Neural cell (in vitro differentiated cells): ENCODE data around the gene CPNE6. TPM values are rescaled to one million over a fixed set of nuclear protein-coding genes. Genes with fewer than 3 reads are reported as not detected.

ENCODE experiments used
- H2AFZ ChIP-seq: fragments of 200-600, 300-800 bp; sonication (generic), shearing (Covaris generic); 2 replicates; pipeline ENCODE4 v1.6.0; 2014; ENCODE audit warnings: low read depth, mild to moderate bottlenecking, antibody characterized with exemption, low read length, moderate library complexity
- H3F3A ChIP-seq: fragments of 200-600 bp; shearing (Covaris generic); 2 replicates; pipeline ENCODE4 v1.6.1; 2016; ENCODE audit warnings: mild to moderate bottlenecking, moderate library complexity, mixed read lengths, antibody characterized with exemption, low read length; ENCODE audit not compliant: insufficient read depth, poor library complexity, severe bottlenecking
- H3K27ac ChIP-seq: fragments of 200-600, 300-800 bp; sonication (generic), shearing (Covaris generic); 2 replicates; pipeline ENCODE4 v1.5.1; 2014; ENCODE audit warnings: mild to moderate bottlenecking, low read length, moderate library complexity
- H3K27me3 ChIP-seq: fragments of 300-800, 200-600 bp; sonication (generic), shearing (Covaris generic); 2 replicates; pipeline ENCODE4 v1.6.0; 2014; ENCODE audit warnings: mild to moderate bottlenecking, low read depth, low read length, moderate library complexity; ENCODE audit not compliant: insufficient read depth
- H3K36me3 ChIP-seq: fragments of 300-800, 200-600 bp; sonication (generic), shearing (Covaris generic); 2 replicates; pipeline ENCODE4 v1.5.1; 2014; ENCODE audit warnings: mild to moderate bottlenecking, antibody characterized with exemption, low read length, moderate library complexity; ENCODE audit not compliant: insufficient read depth
- H3K4me2 ChIP-seq: fragments of 300-800, 200-600 bp; sonication (generic), shearing (Covaris generic); 2 replicates; pipeline ENCODE4 v1.6.0; 2014; ENCODE audit warnings: mild to moderate bottlenecking, low read length
- H3K4me3 ChIP-seq: fragments of 300-800, 200-600 bp; sonication (generic), shearing (Covaris generic); 2 replicates; pipeline ENCODE4 v1.5.1; 2014; ENCODE audit warnings: mild to moderate bottlenecking, low read length, moderate library complexity
- H3K79me2 ChIP-seq: fragments of 200-600 bp; shearing (Covaris generic); replicated peaks from 2 replicates; pipeline ENCODE4 v1.6.0; 2014; ENCODE audit warnings: mild to moderate bottlenecking, low read length, moderate library complexity; ENCODE audit not compliant: insufficient read depth
- H3K9ac ChIP-seq: fragments of 300-800, 200-600 bp; sonication (generic), shearing (Covaris generic); 2 replicates; pipeline ENCODE4 v1.6.1; 2016; ENCODE audit warnings: mild to moderate bottlenecking, low read length, mixed read lengths
- H3K9me2 ChIP-seq: fragments of 200-600 bp; shearing (Covaris generic); 2 replicates; pipeline ENCODE4 v1.6.1; 2016; ENCODE audit warnings: mild to moderate bottlenecking, low read length, mixed read lengths; ENCODE audit not compliant: insufficient read depth
- H3K9me3 ChIP-seq: fragments of 200-600, 300-800 bp; sonication (generic), shearing (Covaris generic); 2 replicates; pipeline ENCODE4 v1.6.1; 2016; ENCODE audit warnings: mild to moderate bottlenecking, mixed run types, low read length, moderate library complexity, mixed read lengths
- H4K20me1 ChIP-seq: fragments of 200-600 bp; shearing (Covaris generic); 2 replicates; pipeline ENCODE4 v1.6.1; 2016; ENCODE audit warnings: mild to moderate bottlenecking, mixed run types; ENCODE audit not compliant: insufficient read depth
- CTCF ChIP-seq: fragments of 450-650 bp; IDR thresholded peaks from 2 replicates; pipeline ENCODE4 v1.5.1; 2014; ENCODE audit warnings: antibody characterized with exemption, mild to moderate bottlenecking, moderate library complexity; ENCODE audit not compliant: poor library complexity, severe bottlenecking
- EP300 ChIP-seq: fragments of 450-650 bp; conservative IDR thresholded peaks from 2 replicates; pipeline ENCODE4 v1.6.1; 2014; ENCODE audit warnings: antibody characterized with exemption, mild to moderate bottlenecking, moderate library complexity; ENCODE audit not compliant: poor library complexity, severe bottlenecking
- EZH2 ChIP-seq: fragments of 200-600, 300-800 bp; shearing (Covaris generic), sonication (generic); IDR thresholded peaks from 2 replicates; pipeline ENCODE4 v1.6.1; 2014; ENCODE audit warnings: antibody characterized with exemption, low read length, borderline replicate concordance, mild to moderate bottlenecking; ENCODE audit not compliant: insufficient read depth, poor library complexity, severe bottlenecking
- MXI1 ChIP-seq: fragments of 450-650 bp; conservative IDR thresholded peaks from 2 replicates; pipeline ENCODE4 v1.6.1; 2014; ENCODE audit warnings: antibody characterized with exemption, mild to moderate bottlenecking; ENCODE audit not compliant: poor library complexity, severe bottlenecking
- POLR2AphosphoS5 ChIP-seq: IDR thresholded peaks from 2 replicates; pipeline ENCODE4 v1.6.1; 2012
- RAD21 ChIP-seq: fragments of 450-650 bp; conservative IDR thresholded peaks from 2 replicates; pipeline ENCODE4 v1.6.1; 2014; ENCODE audit warnings: antibody characterized with exemption, mild to moderate bottlenecking, moderate library complexity
- REST ChIP-seq: IDR thresholded peaks from 2 replicates; pipeline ENCODE4 v1.6.1; 2012; ENCODE audit warnings: borderline replicate concordance
- SMC3 ChIP-seq: fragments of 450-650 bp; conservative IDR thresholded peaks from 2 replicates; pipeline ENCODE4 v1.6.1; 2014; ENCODE audit warnings: antibody characterized with exemption, mild to moderate bottlenecking, moderate library complexity; ENCODE audit not compliant: poor library complexity
- TAF1 ChIP-seq: IDR thresholded peaks from 2 replicates; pipeline ENCODE4 v1.6.1; 2012; ENCODE audit warnings: low read depth
- polyA plus RNA-seq: library from polyadenylated mRNA; depleted of rRNA; stranded (reverse); fragments of >200 nt; gene quantifications from 2 replicates; pipeline ENCODE4 v1.2.3, GENCODE V29; 2014

The CPNE6 gene
- polyA plus RNA-seq, 1 donor from 2014 or later, result 4.1 TPM

GRCh38 chr14:24055971-24056799 lies 15.2 kb upstream of the CPNE6 start:
- H3F3A ChIP-seq, result no peaks in the 10 kb centered on the region
- peaks cover 11% of the 10 kb centered on the region for H3K79me2 ChIP-seq
- H3K9ac ChIP-seq, result no peak overlapping the region
- no peak overlapping the region for H3K4me2 ChIP-seq
- no peaks in the 10 kb centered on the region for H3K36me3 ChIP-seq
- no peak overlapping the region for H3K27ac ChIP-seq
- no peaks in the 10 kb centered on the region for H3K9me2 ChIP-seq
- H3K27me3 ChIP-seq, result no peaks in the 10 kb centered on the region
- TF ChIP-seq MXI1 (no peak), POLR2AphosphoS5 (no peak), EP300 (no peak), SMC3 (no peak), EZH2 (no peak), CTCF (no peak), TAF1 (no peak), REST (no peak), RAD21 (no peak)
- H3K9me3 ChIP-seq, result no peaks in the 10 kb centered on the region
- H4K20me1 ChIP-seq, result no peaks in the 10 kb centered on the region
- H3K4me3 ChIP-seq, result no peak overlapping the region
- no peak overlapping the region for H2AFZ ChIP-seq

GRCh38 chr14:24056800-24057184 lies 14.6 kb upstream of the CPNE6 start:
- Histone ChIP-seq H3K9ac (no peak overlapping the region), H3K9me3 (no peaks in the 10 kb centered on the region), H3F3A (no peaks in the 10 kb centered on the region), H3K79me2 (peaks cover 11% of the 10 kb centered on the region), H3K27me3 (no peaks in the 10 kb centered on the region), H3K36me3 (no peaks in the 10 kb centered on the region), H3K9me2 (no peaks in the 10 kb centered on the region), H3K4me3 (no peak overlapping the region), H3K27ac (no peak overlapping the region), H2AFZ (no peak overlapping the region), H3K4me2 (no peak overlapping the region), H4K20me1 (no peaks in the 10 kb centered on the region)
- TF ChIP-seq EP300 (no peak), POLR2AphosphoS5 (no peak), RAD21 (no peak)
